GM21360 (cell line): Measurements from ENCODE around the gene CCDC74B.
"Not testable (repeated sequence)": the region's sequence is repeated elsewhere in the genome, so short reads cannot be mapped to it uniquely, and the experiment has no call there.

Experiments used
- ATAC-seq: cut with Tn5 transposase; IDR thresholded peaks from one replicate; pipeline ENCODE4 v1.9.1; 2021; ENCODE audit warnings: mild to moderate bottlenecking, moderate library complexity; ENCODE audit not compliant: unreplicated experiment

Gene CCDC74B

DNA sequence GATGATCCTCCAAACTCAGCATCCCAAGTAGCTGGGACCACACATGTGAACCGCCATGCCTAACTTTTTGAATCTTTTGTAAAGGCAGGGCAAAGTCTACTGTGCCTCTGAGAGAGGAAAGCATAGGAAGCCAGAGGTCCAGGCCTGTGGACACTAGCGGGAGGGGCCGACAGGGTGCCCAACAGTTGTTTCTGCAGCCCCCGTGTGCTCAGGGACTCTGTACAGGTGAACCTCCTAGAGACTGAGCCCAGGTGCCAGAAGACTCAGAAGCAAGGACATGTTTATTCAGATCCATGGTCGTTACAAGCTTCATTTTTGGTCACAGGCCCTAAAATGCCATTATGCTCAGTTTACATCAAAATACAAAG, 6.2 kb upstream of the CCDC74B start:
- not testable (repeated sequence) for ATAC-seq

DNA sequence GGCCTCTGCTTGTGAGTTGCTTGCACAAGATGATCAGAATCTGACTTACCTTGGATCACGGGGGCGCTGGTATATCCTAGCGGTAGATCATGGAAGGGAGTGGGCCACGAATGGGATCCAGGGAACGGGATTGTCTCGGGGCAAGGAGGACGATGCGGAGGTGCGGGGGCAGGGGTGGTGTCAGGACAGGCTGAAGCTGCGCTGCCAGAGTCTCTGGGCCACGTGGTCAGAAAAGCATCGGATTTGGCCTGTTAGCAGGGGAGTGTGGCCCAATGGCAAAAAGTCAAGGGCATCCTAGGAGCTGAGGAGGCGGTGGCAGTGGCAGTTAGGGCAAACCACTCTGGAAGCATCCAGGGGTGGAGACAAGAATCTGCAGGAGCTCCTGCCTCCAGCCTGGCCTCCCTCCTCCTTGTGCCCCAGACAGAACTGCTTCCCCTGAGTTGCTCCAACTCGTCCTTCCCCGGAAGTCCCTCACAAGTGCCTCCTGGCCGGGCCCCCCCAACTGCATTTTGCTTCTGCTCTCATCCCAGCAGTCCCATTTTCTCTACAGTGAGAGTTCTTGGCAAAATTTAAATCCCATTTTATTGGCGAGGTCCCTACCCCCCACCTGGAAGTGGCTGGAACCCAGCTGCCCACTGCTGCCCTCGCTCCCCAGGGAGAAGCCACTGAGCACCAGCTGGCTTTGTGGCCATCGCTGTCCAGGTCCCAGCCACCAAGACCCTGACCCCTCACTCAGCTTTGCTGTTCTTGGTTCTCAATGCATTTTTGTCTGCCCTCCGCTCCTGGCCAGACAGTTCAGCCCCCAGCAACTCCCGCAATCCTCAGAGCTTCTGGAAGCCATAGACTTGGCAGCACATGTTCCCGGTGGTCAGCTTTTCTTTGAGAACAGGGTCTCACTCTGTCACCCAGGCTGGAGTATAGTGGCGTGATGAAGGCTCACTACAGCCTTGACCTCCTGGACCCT, 5.6 kb upstream of the CCDC74B start:
- ATAC-seq: no peak

DNA sequence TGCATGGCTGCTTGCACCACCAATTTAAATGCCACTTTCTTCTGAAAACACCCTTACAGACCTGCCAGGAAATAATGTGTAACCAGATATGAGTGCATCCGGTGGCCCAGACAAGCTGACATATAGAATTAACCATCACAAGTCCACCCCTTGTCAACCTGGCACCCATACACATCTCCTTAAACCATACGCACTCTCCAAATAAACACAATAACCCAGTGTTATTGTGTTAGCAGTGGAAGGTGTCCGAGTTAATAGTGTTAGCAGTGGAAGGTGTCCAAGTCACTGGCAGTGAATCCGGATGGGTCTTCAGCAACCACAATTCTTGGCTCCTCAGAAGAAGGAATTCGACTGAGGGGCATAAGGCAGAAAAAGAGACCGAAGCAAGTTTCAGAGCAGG, 3.6 kb upstream of the CCDC74B start:
- ATAC-seq: not testable (repeated sequence)

DNA sequence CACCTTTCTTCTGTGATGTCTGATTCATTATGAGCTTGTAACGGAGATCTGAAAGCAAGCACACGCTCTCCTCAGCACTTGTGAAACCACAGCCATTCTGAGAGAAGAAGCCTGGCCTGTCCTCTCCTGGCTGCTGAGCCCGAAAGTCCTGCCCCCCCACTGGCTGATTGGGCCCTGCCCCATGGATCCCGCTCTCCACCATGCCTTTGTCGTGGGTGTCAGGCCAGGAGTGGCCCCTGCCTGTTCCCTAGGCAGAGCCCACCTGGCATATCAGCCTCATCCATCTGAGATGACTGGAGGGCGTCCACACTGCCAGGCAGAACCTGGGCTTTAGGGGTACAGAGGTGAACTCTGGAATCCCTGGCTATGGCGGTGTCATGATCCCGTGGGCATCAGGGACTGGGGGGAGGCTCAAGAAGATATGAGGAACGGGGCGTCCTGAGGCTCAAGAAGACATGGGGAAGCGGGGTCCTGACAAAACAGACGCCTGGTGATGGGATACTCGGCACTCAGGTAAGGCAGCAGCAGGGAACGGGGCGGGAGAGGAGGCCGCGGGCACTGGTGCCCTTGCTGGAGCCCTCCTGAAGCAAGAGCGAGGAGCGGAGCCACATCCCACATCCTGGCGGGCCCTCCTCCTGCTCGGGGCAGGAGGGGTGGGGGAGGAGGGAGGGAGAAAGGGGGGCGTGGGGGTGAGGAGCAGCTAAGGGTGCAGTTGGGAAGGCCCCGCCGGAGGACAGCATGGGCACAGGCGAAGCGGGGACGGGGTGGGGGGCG, 1.5 kb downstream of the CCDC74B start:
- ATAC-seq: not testable (repeated sequence)

DNA sequence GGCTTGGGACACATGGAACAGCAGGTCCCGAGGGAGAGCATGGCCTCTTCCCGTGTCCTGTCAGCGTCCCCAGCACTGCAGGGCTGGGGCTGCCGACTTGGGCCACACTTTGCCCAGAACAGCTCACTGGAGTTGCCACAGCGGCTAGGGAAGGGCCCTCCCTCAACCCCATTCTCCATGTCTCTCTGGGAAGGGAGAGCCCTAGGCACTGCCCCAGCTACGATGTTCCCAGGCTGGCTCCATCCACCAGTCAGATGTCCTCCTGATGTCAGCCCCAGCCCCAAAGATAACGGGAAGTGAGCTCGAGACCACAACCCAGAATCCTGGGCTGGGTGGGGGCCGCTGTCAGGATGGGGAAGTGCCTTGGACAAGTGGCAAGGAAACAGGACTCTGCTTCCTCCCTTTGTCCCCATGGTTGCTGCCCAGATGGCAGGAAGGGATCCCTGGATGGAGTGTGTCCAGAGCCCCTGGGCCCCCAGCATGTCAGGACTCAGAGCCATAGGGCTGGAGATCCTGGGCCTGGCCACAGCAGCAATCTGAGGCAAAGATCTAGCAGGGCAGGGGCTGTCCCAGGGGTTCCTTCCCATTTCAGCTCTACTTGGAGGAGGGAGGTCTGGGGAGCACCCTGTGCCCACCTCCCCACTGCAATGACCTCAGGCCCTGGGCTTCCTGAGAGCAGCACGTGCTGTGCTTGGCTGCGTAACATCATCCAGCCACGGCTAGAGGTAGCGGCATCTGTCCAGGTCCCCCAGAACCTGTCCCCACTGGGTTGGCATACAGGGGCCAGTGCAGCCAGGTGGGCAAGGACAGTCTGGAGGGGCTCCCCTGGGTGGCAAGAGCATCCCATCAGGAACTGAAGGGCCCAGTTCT, 2.3 kb downstream of the CCDC74B start:
- not testable (repeated sequence) for ATAC-seq

DNA sequence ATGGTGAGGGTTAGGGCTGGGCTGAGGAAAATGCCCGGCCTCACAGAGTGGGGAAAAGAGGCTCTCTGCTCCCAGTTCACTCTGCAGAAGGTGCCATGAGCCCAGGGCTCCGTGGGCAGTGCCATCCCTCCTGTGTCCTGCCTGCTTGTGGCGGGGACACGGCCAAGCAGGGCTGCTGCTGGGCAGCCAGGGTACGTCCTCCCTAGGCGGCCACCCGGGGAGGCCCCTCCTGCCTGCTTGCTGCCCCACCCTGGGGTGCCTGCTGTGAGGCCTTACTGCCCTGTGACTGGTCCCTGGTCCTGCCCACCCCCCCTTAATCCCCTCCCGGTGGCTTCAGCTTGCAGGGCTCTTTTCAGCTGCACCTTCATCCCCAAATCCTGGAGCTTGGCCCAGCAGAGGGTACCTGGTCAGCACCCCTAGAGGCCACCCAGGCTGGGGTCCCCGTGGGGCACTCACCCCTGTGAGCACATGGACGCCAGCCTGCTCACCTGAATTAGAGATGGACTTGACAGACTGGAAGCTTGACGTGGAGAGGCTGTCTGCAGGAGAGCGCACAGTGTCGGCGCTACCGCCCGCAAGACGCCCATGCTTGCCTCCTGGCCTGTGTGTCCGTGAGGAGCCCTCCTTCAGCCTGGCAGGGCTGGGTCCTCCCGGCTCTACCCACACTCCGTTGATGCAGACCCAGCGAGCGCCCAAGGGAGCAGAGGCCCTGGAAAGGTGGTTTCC, 3.1 kb downstream of the CCDC74B start:
- not testable (repeated sequence) for ATAC-seq

DNA sequence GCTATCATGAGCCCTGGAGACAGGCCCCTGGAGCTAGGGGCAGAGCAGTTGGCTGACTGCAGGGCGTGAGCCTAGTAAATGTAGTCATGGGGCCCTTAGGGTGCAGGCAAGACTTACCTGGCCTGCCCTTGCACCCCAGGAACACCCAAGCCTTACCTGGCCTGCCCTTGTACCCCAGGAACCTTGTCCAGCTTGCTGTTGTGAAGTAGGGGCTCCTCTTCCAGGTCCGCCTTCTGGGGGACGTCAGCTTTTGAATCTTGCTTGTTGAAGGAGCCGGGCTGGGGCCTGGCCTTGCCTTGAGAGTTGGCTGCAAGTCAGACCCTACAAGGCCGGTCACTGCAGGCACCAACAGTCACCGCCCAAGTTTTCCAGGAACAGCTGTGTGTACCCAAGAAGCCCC, 3.9 kb downstream of the CCDC74B start:
- not testable (repeated sequence) for ATAC-seq

DNA sequence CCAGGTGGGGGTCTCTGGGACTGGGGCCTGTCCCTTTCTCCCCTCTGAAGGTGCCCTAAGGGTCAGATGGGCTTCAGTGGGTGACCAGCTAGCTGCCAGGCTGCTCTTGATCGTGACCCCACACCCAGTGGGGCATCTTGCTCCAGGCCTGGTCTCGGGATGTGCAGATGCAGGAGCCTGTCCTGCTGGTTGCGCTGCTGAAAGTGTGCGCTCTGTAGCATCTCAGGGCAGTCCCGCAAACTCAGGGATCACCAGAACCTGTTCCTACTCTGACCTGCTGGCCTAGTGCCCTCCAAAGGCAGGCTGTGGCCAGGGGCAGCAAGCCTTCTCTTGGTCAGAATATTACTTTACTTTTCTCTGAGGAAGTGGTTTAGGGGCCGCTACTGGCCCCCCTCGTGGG, 4.4 kb downstream of the CCDC74B start:
- not testable (repeated sequence) for ATAC-seq

DNA sequence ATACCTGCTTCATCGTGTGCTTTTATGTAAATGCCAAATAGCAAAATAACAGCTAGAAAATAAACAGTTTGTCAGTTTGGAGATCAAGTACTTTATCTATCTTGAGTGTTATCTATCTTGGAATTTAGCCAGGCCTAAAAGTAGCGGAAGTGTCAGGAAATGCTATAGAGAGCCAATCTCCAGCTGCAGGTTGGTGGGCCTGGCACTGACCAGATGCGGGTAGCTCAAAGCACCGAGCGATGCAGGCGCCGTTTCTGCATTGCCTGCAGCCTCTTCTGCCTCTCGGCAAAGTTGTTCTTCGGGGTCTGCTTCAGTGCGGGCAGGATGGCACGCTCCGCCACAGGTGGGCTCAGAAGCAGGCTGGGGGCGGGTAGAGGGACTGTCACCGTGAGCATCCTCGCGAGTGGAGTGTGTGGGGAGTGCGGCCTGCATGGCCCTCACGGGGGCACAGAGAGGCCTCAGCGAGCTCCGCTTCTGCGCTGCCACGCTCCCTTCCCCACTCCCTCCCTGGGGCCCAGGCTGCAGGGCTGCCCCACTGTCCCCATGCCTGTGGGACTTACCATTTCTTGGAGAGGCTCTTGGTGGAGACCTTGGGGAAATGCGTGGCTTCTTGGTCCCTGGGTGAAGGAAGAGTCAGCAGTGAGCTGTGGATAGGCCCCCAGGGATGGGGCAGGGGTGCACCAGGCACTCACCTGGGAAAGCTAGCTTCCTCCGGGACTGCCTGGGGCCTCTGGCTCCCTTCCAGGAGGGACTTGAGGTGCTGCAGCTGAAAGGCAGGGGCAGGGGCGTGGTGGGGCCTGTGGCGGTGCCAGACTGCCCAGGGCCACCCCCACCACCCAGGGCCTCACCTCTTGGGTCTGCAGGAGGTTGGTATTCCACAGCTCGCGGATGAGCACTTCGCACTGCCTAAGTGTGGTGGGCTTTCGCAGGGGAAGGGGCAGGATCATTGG, 5.3 kb downstream of the CCDC74B start:
- ATAC-seq: not testable (repeated sequence)

DNA sequence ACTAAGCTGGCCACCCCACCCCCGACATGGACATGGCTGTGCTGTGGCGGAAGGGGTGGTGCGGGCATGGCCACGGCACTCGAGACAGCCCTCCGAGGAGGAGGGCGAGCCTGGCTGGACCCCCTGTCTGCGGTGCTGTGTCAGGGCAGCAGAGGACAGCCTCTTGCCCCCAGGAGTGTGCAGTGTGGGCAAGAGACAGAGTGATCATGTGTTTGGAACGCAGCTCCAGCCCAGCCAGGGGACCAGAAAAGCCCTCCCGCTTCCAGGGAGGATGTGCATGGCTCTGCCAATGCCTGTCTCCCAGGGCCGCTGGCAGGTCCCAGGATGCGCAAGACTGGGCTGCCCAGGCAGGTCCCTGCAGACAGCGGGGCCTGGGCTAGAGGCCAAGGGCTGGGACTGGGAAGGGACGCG, 6.1 kb downstream of the CCDC74B start:
- ATAC-seq: not testable (repeated sequence)

DNA sequence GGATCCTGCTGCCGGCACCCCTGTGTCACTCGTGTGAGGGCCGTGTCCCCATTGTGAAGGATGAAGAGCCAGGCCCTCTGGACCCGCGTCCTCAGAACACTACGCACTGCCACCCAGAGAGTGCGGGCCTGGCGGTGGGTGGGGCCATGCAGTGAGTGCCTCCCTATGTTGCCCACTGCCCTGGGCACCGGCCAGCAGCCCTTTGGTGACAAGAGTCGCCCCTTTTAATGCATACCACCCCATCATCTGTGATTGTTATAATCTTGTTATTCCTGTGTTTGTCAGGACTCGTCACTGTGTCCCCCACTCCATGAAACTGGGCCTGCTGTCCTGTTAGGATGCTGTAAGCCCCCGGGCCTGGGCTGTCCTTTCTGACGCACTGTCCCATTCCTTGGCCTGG, 6.6 kb downstream of the CCDC74B start:
- not testable (repeated sequence) for ATAC-seq

DNA sequence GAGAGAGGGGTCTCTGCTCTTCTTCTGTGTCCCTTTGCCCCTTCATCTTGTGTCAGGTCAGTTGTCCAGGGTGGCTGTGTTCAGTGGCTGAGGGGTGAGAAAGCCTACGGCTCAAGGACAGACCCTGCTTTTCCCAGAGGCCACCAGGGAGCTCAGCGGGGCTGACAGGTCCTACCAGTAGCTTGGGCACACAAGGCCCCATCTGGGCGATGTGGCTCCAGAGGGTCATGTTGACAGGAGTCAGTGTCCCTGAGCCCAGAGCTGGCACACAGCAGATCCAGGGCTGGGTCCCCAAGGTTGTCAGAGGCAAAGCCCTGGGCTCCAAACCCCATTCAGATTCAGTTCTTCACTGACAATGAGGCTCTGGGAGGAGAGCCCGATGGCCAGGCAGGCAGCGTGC, 7.8 kb downstream of the CCDC74B start:
- ATAC-seq: not testable (repeated sequence)

DNA sequence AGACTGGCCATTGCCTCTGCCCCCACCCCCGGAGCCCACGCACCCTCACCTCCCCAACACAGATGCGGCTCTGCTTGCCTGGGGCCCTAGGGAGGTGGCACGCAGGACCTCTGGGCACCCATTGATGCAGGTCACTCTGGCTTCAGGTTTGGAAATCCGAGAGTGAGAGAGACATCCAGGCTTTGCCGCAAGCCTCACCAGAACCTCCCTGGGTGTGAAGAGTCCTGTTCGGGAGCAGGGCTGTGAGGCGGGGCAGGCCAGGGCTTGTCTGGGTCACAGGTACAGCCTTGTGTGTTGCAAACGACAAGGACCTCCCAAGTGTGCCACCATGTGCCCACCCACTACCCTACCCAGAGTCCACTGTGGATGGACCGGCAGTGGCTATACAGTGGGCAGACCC, 8.4 kb downstream of the CCDC74B start:
- not testable (repeated sequence) for ATAC-seq

DNA sequence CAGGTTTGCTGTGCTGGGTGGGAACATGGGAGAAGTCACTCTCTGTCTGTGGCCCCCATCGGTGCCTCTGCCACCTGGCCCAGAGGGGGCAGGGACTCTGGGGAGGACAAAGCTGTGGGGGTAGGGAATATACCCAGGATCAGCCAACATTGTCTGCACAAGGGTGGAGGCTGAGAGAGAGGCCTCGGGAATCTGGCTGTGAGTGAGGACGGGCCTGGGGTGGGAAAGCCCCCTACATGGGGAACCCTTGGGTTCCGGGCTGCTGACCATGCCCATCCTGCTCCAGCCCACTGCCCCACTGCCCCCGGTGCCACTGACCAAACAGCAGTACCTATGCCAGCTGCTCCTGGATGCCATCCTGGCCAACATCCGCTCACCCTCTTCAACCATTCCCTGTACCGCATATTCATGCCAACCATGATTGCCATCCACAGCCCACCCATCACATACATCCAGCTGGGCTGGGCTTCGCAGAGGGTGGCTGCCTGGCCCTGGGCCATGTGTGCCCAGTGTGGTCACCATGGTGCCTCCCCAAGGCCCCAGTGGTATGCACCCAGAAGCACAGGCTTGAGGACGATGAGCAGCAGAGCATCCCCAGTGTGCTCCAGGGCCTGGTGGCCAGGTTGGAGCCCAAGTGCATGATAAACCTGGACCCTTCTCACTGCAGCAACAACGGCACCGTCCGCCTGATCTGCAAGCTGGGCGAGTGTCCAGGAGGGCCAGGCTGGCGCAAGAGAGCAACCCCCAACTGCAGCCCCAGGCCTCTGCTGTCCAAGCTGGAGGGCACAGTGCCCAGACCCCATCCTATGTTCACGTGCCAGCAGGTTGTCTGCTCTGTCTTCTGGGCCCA, 9.0 kb downstream of the CCDC74B start:
- no peak for ATAC-seq

DNA sequence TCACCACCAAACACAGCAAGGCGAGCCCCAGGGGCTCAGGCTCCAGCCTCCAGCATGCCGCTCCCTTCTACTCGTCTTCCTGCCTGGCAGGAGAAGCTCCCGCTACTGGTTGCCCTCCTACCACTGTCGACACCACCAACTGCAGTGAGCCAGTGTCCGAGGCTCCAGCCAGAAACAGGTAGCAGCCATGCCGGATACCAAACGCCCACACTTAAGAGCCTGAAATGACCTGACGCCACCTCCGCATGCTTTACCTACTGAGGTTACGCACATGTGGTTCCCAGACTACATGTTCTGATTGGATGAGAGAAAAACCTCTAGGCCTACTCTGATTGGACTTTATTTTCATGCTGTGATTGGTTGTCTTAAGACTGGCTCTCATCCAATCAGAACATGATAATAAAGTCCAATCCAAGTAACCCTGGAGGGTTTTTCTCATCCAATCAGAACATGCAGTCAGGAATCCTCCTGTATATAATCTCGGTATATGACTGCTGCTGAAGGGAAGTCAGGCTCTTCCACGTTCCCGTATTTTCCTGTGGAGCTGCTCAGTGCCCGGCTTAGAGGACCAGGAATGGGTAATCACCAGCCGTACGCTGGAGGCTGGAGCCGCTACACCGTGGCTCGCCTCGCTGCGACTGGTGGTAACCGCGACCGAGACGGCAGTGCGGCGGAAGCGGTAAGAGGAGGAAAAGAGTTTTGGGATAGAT, 15.6 kb downstream of the CCDC74B start, which contains the start of gene POTEF:
Gene POTEF (minus strand): TSS at position 103 of the 710 bp plus-strand sequence. CDS start 8,707 bp downstream, outside the sequence.
- ATAC-seq: not testable (repeated sequence)

DNA sequence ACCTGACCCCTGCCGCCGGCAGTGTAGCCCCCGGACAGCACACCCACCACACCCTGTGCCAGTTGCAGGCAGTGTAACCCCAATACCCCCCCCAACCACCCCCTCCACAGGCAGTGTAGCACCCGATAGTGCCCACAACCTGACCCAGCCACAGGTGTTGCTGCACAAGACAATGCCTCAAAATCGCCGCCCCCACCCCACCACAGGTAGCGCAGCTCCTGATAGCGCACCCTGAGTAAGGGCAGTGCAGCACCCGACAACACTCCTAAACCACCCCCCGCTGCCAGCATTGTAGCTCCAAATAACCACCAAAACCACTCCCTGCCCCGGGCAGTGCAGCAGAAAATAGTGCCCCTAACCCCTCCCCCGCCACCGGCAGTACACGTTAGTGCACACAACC, 16.4 kb downstream of the CCDC74B start:
- ATAC-seq: not testable (repeated sequence)

DNA sequence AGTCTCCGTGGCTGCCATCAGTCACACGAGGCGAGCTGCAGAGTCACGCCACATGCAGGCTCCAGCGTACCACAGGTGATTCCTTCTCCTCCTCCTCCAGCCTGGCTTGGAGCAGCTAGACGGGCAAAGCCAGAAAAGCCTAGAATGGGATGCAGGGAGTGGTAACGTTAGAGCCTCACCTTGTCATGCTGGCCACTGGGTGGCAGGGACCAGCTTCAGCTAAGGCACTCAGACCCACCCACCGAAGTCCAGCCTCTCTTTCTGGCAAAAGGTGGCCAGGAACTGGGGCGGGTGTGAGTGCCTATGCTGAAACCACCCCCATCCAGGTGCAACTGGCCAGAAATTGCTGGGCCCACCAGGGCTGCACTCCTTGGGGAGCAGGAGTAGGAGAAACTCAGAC, 17.2 kb downstream of the CCDC74B start:
- not testable (repeated sequence) for ATAC-seq
